Osteoblast (primary cell): ENCODE measurements around the gene ATP6V0A4. TPM values are rescaled to one million over a fixed set of nuclear protein-coding genes. Genes with fewer than 3 reads are reported as not detected.

ENCODE experiments used
- DNase-seq: peaks from one replicate; pipeline ENCODE4 v3.0.0; 2011; ENCODE audit warnings: low spot score, mixed read lengths; ENCODE audit not compliant: insufficient read length; ENCODE audit errors: missing footprints
- H2AFZ ChIP-seq: 2 replicates; pipeline ENCODE4 v1.6.0; 2011; ENCODE audit warnings: mild to moderate bottlenecking, low read length
- H3K27ac ChIP-seq: 2 replicates; pipeline ENCODE4 v1.5.1; 2011; ENCODE audit warnings: mild to moderate bottlenecking, low read depth, low read length, moderate library complexity
- H3K27me3 ChIP-seq: 2 replicates; pipeline ENCODE4 v1.6.0; 2012; ENCODE audit warnings: mild to moderate bottlenecking, control low read depth, inconsistent platforms, low read length, moderate library complexity; ENCODE audit not compliant: insufficient read depth
- H3K36me3 ChIP-seq: 2 replicates; pipeline ENCODE4 v1.5.1; 2011; ENCODE audit warnings: mild to moderate bottlenecking, low read length, control low read depth, moderate library complexity; ENCODE audit not compliant: insufficient read depth
- H3K4me1 ChIP-seq: 2 replicates; pipeline ENCODE4 v1.5.1; 2011; ENCODE audit warnings: mild to moderate bottlenecking, low read length, control low read depth, moderate library complexity; ENCODE audit not compliant: insufficient read depth
- H3K4me2 ChIP-seq: 2 replicates; pipeline ENCODE4 v1.6.0; 2011; ENCODE audit warnings: mild to moderate bottlenecking, low read length; ENCODE audit not compliant: insufficient read depth
- H3K4me3 ChIP-seq: fragments of 200-600 bp; sonication (generic); 3 replicates; pipeline ENCODE4 v1.5.1; 2012; ENCODE audit warnings: mild to moderate bottlenecking, low read length, inconsistent platforms; ENCODE audit not compliant: insufficient read depth
- H3K79me2 ChIP-seq: 2 replicates; pipeline ENCODE4 v1.6.0; 2012; ENCODE audit warnings: mild to moderate bottlenecking, low read length, control low read depth, inconsistent platforms; ENCODE audit not compliant: insufficient read depth
- H3K9me3 ChIP-seq: 2 replicates; pipeline ENCODE4 v1.5.1; 2011; ENCODE audit warnings: low read depth, low read length, control low read depth
- H4K20me1 ChIP-seq: 2 replicates; pipeline ENCODE4 v1.6.0; 2012; ENCODE audit warnings: mild to moderate bottlenecking, low read length, control low read depth; ENCODE audit not compliant: insufficient read depth
- CTCF ChIP-seq: IDR thresholded peaks from 2 replicates; pipeline ENCODE4 v1.5.1; 2011; ENCODE audit warnings: mild to moderate bottlenecking, low read depth, low read length, moderate library complexity; ENCODE audit errors: extremely low read depth
- total RNA-seq: library from RNA; depleted of rRNA; stranded (reverse); fragments of >200 nt; gene quantifications from 2 replicates; pipeline ENCODE4 v1.2.3, GENCODE V29; 2012

The ATP6V0A4 gene
- total RNA-seq, 1 donor = under 0.01 TPM

GRCh38 chr7:138670594-138670993 lies 127.4 kb downstream of the ATP6V0A4 start:
- no peaks in the 10 kb centered on the region for H4K20me1 ChIP-seq
- H3K79me2 ChIP-seq = no peaks in the 10 kb centered on the region
- H3K9me3 ChIP-seq = no peaks in the 10 kb centered on the region
- no peak overlapping the region for H3K4me3 ChIP-seq
- no peaks in the 10 kb centered on the region for H3K27me3 ChIP-seq
- no peak overlapping the region for H2AFZ ChIP-seq
- no peak overlapping the region for H3K27ac ChIP-seq
- TF ChIP-seq CTCF = no peak
- H3K4me2 ChIP-seq = no peak overlapping the region
- H3K36me3 ChIP-seq = no peaks in the 10 kb centered on the region
- DNase-seq = no peak
- H3K4me1 ChIP-seq = no peaks in the 10 kb centered on the region

- no peak for TF ChIP-seq CTCF
- H3K79me2 ChIP-seq = no peaks in the 10 kb centered on the region
- no peaks in the 10 kb centered on the region for H3K36me3 ChIP-seq
- no peak for DNase-seq
- no peaks in the 10 kb centered on the region for H3K4me1 ChIP-seq
- H3K4me3 ChIP-seq = no peak overlapping the region
- H3K27ac ChIP-seq = no peak overlapping the region
- H4K20me1 ChIP-seq = no peaks in the 10 kb centered on the region
- H2AFZ ChIP-seq = no peak overlapping the region
- H3K9me3 ChIP-seq = no peaks in the 10 kb centered on the region
- peaks cover 2% of the 10 kb centered on the region for H3K27me3 ChIP-seq
- H3K4me2 ChIP-seq = no peak overlapping the region
Measured at GRCh38 chr7:138669364-138669763, 128.6 kb downstream of the ATP6V0A4 start.

GRCh38 chr7:138668946-138669345 lies 129.1 kb downstream of the ATP6V0A4 start:
- no peaks in the 10 kb centered on the region for H4K20me1 ChIP-seq
- H3K4me1 ChIP-seq = no peaks in the 10 kb centered on the region
- no peak overlapping the region for H3K4me3 ChIP-seq
- no peak overlapping the region for H2AFZ ChIP-seq
- no peak for DNase-seq
- H3K36me3 ChIP-seq = no peaks in the 10 kb centered on the region
- no peaks in the 10 kb centered on the region for H3K79me2 ChIP-seq
- no peak overlapping the region for H3K4me2 ChIP-seq
- peaks cover 2% of the 10 kb centered on the region for H3K27me3 ChIP-seq
- H3K27ac ChIP-seq = no peak overlapping the region
- no peaks in the 10 kb centered on the region for H3K9me3 ChIP-seq
- no peak for TF ChIP-seq CTCF

GRCh38 chr7:138668229-138668596 lies 129.8 kb downstream of the ATP6V0A4 start:
- Histone ChIP-seq H3K4me1 (no peaks in the 10 kb centered on the region), H3K79me2 (no peaks in the 10 kb centered on the region), H3K27ac (no peak overlapping the region), H3K4me2 (no peak overlapping the region), H2AFZ (no peak overlapping the region), H4K20me1 (no peaks in the 10 kb centered on the region), H3K27me3 (peaks cover 2% of the 10 kb centered on the region), H3K9me3 (no peaks in the 10 kb centered on the region), H3K36me3 (no peaks in the 10 kb centered on the region), H3K4me3 (no peak overlapping the region)
- DNase-seq = no peak
- no peak for TF ChIP-seq CTCF
